HUDEP-2 (cell line): ENCODE results near the gene ZNF410.
"Not testable (repeated sequence)": the region's sequence is repeated elsewhere in the genome, so short reads cannot be mapped to it uniquely, and the experiment has no call there.

ENCODE experiments used
- DNase-seq, 76 experiments: peaks; one replicate each; lab custom pipeline; 2025; ENCODE audit not compliant: unreplicated experiment in 76 of 76; lab: John Stamatoyannopoulos, UW

The ZNF410 gene, protein sequence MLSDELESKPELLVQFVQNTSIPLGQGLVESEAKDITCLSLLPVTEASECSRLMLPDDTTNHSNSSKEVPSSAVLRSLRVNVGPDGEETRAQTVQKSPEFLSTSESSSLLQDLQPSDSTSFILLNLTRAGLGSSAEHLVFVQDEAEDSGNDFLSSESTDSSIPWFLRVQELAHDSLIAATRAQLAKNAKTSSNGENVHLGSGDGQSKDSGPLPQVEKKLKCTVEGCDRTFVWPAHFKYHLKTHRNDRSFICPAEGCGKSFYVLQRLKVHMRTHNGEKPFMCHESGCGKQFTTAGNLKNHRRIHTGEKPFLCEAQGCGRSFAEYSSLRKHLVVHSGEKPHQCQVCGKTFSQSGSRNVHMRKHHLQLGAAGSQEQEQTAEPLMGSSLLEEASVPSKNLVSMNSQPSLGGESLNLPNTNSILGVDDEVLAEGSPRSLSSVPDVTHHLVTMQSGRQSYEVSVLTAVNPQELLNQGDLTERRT

GRCh38 chr14:73886449-73887317, at the start of gene ZNF410:
Gene ZNF410, plus strand, starts transcription at chr14:73886859. Its CDS starts 5,317 bp downstream, at chr14:73892176.
- DNase-seq = peak; percentile 42 to 96 (median 92)

GRCh38 chr14:73838293-73839034, 48.2 kb upstream of the ZNF410 start:
- DNase-seq = not testable (repeated sequence)

GRCh38 chr14:73842201-73842600, 44.5 kb upstream of the ZNF410 start:
- DNase-seq = peak in 35 of 76 experiments; percentile 9 to 74 (median 37)

GRCh38 chr14:73842851-73843250, 43.8 kb upstream of the ZNF410 start:
- no peak for DNase-seq

DNA sequence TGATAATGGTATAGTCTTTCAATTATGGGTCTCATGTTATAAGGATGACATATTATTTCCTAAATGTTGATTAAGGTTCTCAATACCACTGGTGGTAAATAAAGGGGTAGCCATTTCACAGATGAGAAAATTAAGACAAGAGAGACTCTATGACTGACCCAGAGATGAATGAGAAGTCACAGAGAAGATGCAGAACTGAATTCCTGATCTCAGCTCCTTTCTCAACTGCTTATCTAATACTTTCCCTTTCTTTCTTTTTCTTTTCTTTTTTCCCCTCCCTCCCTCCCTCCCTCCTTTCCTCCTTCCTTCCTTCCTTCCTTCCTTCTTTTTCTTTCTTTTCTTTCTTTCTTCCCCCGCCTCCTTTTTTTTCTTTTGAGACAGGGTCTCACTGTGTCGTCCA, 43.4 kb upstream of the ZNF410 start:
- no peak for DNase-seq

DNA sequence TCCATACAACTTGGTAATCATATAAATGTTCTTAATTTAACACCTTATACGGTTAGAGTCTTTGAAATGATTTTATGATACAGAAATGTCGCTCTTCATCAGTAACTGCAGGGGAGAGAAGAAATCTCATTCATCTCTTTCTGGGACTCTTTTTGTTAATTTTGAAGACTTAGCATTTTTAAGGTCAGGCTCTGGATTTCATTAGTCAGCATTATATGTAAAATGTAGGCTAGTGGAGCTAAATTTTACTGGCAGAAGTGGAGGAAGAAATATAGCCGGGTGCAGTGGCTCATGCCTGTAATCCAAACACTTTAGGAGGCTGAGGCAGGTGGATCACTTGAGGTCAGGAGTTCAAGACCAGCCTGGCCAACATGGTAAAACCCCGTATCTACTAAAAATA, 39.7 kb upstream of the ZNF410 start:
- DNase-seq = no peak

DNA sequence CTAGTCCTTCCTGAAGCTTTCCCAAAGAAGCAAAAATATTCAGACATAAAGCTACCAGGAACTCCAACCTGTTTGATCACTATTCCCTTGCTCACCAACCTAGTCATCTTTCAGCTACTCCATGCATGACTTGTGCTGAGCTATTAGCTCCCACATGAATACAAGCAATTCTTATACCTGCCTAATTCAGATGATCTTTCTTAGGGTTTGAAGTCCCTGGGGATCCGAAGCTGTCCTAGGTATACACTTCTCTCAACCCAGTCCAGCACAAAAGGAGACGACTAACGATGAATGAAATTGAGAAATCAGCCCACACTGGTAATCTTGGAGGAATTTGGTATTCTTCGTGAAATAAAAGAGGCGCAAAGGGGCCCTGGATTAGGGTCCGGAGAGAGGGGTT, 35.7 kb upstream of the ZNF410 start:
- no peak for DNase-seq

GRCh38 chr14:73851567-73852382, 34.9 kb upstream of the ZNF410 start, which contains the start of gene PTGR2:
Gene PTGR2, plus strand, starts transcription at chr14:73851831. Its CDS starts 7,032 bp downstream, at chr14:73858863.
- DNase-seq = peak in 71 of 76 experiments; percentile 7 to 82 (median 66)

- no peak for DNase-seq
Observed at GRCh38 chr14:73859145-73859544, 27.5 kb upstream of the ZNF410 start.

GRCh38 chr14:73861073-73861472, 25.6 kb upstream of the ZNF410 start:
- DNase-seq = peak in 54 of 76 experiments; percentile 4 to 76 (median 32)

DNA sequence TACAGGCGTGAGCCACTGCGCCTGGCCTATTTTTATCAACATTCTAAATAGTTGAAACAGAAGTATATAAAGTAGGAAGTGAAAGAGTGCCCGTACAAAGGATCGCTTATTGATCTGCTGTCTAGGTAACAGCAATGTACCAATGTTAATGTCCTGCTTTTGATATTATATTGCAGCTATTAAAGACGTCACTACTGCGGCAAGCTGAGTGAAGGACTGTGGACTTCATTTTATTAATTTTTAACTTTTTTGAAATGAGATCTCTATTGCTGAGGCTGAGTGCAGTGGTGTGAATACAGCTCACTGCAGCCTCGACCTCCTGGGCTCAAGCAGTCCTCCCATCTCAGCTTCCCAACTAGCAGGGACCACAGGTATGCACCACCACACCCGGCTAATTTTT, 24.2 kb upstream of the ZNF410 start:
- no peak for DNase-seq

DNA sequence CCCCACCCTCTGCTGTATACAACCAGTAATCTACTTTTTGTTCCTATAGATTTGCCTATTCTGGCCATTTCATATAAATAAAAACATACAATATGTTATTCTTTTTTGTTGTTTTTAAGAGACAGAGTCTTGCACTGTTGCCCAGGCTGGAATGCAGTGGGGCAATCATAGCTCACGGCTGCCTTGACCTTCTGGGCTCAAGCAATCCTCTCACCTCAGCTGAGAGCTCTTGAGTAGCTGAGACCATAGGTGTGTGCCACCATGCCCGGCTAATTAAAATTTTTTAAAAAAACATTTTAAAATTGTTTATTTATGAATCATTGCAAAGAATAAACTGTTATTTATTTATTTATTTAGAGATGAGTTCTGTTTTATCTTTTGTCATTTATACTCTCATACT, 23.4 kb upstream of the ZNF410 start:
- no peak for DNase-seq

- no peak for DNase-seq
Observed at GRCh38 chr14:73865534-73866113, 21.0 kb upstream of the ZNF410 start.

GRCh38 chr14:73869754-73870153, 16.9 kb upstream of the ZNF410 start:
- peak in 70 of 76 experiments; percentile 8 to 80 (median 49) for DNase-seq

DNA sequence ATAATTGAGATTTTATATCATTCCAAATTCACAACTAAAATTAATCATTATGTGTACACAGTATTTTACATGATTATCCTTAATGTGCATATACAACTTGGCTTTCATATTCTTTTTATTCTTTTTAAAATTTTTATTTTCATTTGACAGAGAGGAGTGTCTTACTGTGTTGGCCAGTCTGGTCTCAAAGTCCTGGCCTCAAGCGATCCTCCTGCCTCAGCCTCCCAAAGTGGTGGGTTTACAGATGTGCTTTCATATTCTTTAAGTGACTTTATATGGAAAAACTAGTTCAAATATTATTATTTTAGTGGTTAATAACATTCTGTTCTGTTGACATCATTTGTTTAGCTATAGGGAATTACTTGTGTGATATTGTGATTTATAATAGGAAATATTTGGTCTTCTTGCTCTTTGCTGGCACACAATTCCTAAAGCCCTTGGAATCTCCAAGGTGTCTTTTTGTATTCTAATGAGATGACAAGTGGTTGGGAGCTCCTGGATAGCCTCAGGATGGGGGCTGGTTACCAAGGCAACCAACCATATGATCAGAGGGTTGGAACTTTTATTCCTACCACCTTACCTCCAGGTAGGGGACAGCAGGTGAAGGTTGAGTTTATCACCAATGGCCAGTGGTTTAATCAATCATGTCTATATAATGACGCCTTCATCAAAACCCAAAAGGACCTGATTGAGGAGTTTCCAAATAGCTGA, 16.0 kb upstream of the ZNF410 start:
- DNase-seq = no peak

DNA sequence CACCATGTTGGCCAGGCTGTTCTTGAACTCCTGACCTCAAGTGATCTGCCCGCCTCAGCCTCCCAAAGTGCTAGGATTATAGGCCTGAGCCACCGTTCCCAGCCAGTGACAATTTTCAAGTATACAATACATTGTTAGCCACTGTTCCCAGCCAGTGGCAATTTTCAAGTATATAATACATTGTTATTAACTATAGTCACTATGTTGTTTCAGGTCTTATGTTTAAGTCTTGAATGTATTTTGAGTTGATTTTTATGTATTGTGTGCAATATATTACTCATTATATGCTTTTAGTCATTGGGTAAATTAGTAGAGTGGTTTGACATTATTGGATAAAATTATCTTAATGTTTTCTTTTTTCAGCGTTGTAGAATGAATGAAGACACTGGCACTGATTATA, 13.0 kb upstream of the ZNF410 start:
- DNase-seq = no peak

- no peak for DNase-seq
Observed at GRCh38 chr14:73877790-73878189, 8.9 kb upstream of the ZNF410 start.

DNA sequence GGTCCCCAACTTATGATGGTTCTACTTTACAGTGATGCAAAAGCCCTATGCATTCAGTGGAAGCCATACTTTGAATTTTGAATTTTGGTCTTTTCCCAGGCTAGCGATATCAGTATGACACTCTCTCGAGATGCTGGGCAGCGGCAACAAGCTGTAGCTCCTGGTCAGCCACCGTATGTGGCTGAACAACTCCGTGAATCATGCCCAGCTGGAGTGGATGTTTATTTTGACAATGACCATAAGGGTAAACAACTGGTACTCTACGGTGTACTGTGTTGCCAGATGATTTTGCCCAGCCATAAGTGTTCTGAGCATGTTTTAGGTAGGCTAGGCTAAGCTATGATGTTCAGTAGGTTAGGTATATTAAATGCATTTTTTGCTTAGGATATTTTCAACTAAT, 8.2 kb upstream of the ZNF410 start:
- no peak for DNase-seq

DNA sequence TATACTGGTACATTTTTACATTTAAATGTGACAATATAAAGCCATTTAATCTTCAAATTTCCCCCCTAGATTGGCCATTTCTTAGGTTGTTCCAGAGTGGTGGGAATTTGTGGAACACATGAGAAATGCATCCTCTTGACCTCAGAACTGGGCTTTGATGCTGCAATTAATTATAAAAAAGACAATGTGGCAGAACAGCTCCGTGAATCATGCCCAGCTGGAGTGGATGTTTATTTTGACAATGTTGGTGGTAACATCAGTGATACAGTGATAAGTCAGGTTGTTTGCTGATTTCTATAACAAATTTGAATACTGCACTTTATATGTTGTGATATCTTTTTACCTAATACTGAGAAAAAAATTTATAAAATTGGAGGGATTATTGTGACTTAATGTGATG, 7.6 kb upstream of the ZNF410 start:
- DNase-seq = no peak
